ENCODE data around the gene AMIGO2.

AMIGO2 gene

GRCh38 chr12:47111854-47112253 is 32.1 kb upstream of the AMIGO2 start:
- no peaks in the 10 kb centered on the region for H3K9me3 ChIP-seq (replicated peaks in 1 of 11)
- no peak overlapping the region for H3K4me2 ChIP-seq
- H4K20me1 ChIP-seq, result no peaks in the 10 kb centered on the region
- no peak overlapping the region for H3K27ac ChIP-seq
- H3K4me1 ChIP-seq, result no peaks in the 10 kb centered on the region
- no peaks in the 10 kb centered on the region for H3K27me3 ChIP-seq
- TF ChIP-seq Cebpa-rat (IDR thresholded peaks at IDR 0.05), result no peak
- H3K36me3 ChIP-seq, result no peaks in the 10 kb centered on the region; a peak in 1 of 22 replicates
- H3K9ac ChIP-seq, result no peak overlapping the region
- no peak overlapping the region for H3K4me3 ChIP-seq

- Histone ChIP-seq H3K9ac (no peak overlapping the region), H3K4me3 (no peak overlapping the region), H3K27me3 (no peaks in the 10 kb centered on the region), H3K27ac (no peak overlapping the region), H3K36me3 (no peaks in the 10 kb centered on the region), H4K20me1 (no peaks in the 10 kb centered on the region), H3K4me1 (no peaks in the 10 kb centered on the region), H3K9me3 (replicated peaks in 1 of 11) (no peaks in the 10 kb centered on the region), H3K4me2 (no peak overlapping the region)
- no peak for TF ChIP-seq Cebpa-rat (IDR thresholded peaks at IDR 0.05)
These were observed 31.6 kb upstream of the AMIGO2 start for GRCh38 chr12:47111392-47111778.

GRCh38 chr12:47110718-47111391 is 31.1 kb upstream of the AMIGO2 start:
- Histone ChIP-seq H3K27me3 (no peaks in the 10 kb centered on the region), H4K20me1 (no peaks in the 10 kb centered on the region), H3K4me2 (no peak overlapping the region), H3K9ac (no peak overlapping the region), H3K27ac (no peak overlapping the region), H3K4me3 (no peak overlapping the region), H3K9me3 (replicated peaks in 1 of 11) (no peaks in the 10 kb centered on the region), H3K4me1 (no peaks in the 10 kb centered on the region), H3K36me3 (no peaks in the 10 kb centered on the region)
- no peak for TF ChIP-seq Cebpa-rat (IDR thresholded peaks at IDR 0.05)

DNA sequence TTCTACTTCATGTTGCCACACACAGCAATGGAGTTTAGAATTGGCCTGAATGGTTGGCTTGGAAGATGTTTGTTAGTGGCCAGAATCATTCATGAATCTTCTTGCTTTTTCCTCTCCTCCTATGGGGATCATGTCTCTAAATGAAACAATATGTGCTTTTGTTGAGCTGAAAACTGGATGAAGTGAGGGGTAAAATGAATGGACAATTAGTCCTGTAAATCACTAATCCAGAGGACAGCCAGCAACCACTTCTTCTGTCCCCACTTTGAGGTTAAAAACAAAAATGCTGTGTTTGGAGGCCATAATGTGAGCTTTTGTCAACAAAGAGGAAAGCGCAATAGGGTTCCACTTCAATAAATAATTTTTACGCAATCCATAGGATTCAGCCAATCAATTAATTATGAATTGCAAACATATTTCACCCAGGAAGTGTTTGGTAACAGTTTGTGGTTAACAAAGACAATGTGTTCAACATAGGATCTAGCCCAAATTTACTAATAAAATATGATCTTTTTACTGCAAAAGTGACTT is 30.3 kb upstream of the AMIGO2 start:
- no peaks in the 10 kb centered on the region for H3K27me3 ChIP-seq
- no peaks in the 10 kb centered on the region for H3K9me3 ChIP-seq (replicated peaks in 1 of 11)
- H3K36me3 ChIP-seq, result no peaks in the 10 kb centered on the region
- H3K4me3 ChIP-seq, result no peak overlapping the region
- H4K20me1 ChIP-seq, result no peaks in the 10 kb centered on the region
- H3K27ac ChIP-seq, result no peak overlapping the region
- H3K4me2 ChIP-seq, result no peak overlapping the region
- TF ChIP-seq Cebpa-rat (IDR thresholded peaks at IDR 0.05), result no peak
- H3K4me1 ChIP-seq, result no peaks in the 10 kb centered on the region
- H3K9ac ChIP-seq, result no peak overlapping the region

GRCh38 chr12:47107926-47108325 is 28.2 kb upstream of the AMIGO2 start:
- Histone ChIP-seq H3K4me1 (no peaks in the 10 kb centered on the region), H3K27me3 (no peaks in the 10 kb centered on the region), H4K20me1 (no peaks in the 10 kb centered on the region), H3K9ac (no peak overlapping the region), H3K27ac (no peak overlapping the region), H3K36me3 (no peaks in the 10 kb centered on the region), H3K9me3 (replicated peaks in 1 of 11) (no peaks in the 10 kb centered on the region), H3K4me3 (no peak overlapping the region), H3K4me2 (no peak overlapping the region)
- TF ChIP-seq Cebpa-rat (IDR thresholded peaks at IDR 0.05), result no peak

- no peak overlapping the region for H3K27ac ChIP-seq
- H4K20me1 ChIP-seq, result no peaks in the 10 kb centered on the region
- TF ChIP-seq Cebpa-rat (IDR thresholded peaks at IDR 0.05), result no peak
- H3K9me3 ChIP-seq (replicated peaks in 1 of 11), result no peaks in the 10 kb centered on the region
- H3K9ac ChIP-seq, result no peak overlapping the region
- no peaks in the 10 kb centered on the region for H3K4me1 ChIP-seq
- H3K4me3 ChIP-seq, result no peak overlapping the region
- H3K27me3 ChIP-seq, result no peaks in the 10 kb centered on the region
- no peak overlapping the region for H3K4me2 ChIP-seq
- no peaks in the 10 kb centered on the region for H3K36me3 ChIP-seq
These were observed 27.7 kb upstream of the AMIGO2 start for GRCh38 chr12:47107446-47107845.

GRCh38 chr12:47105914-47106674 is 26.3 kb upstream of the AMIGO2 start:
- Histone ChIP-seq H3K27me3 (no peaks in the 10 kb centered on the region), H3K36me3 (no peaks in the 10 kb centered on the region), H3K4me3 (no peak overlapping the region), H3K9me3 (replicated peaks in 1 of 11) (no peaks in the 10 kb centered on the region), H3K9ac (no peak overlapping the region), H3K27ac (no peak overlapping the region), H3K4me1 (no peaks in the 10 kb centered on the region), H3K4me2 (no peak overlapping the region), H4K20me1 (no peaks in the 10 kb centered on the region)
- no peak for TF ChIP-seq Cebpa-rat (IDR thresholded peaks at IDR 0.05)

DNA sequence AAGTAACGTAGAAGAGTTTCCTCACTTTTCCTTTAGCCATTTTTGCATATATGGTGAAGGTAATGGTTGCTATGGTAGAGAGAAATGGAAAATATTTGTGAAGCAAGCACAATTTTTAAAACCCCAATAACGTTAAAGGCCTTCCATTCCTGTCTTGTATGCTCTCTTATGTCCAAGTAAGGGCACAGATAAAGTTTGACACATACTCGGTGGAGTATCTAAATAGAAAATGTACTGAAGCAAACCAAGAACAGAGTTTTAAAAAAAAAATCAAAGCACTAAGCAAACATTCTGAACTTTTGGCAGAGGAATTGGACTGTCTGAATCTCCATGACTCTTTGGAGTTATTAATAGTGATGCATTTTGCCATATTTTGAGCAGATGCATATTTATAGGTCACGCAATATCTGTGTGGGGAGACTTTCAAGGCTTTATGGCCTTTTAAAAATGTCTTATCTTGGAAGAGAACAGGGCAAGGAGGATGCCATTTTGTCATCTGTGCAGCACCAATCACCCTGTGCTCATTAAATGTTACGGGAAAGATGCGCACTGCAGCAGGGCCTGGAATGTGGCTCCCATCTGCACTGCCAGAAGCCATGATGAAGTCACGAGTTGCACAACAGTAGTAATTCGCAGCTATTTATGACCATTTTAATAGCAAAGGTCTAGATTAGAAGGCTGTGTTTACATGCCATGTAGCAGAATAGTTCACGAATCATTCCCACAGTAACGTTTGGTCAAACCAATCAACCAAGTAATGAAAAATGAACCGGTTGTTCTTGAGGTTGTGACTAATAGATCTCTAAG is 23.3 kb upstream of the AMIGO2 start:
- H3K4me3 ChIP-seq, result no peak overlapping the region
- H3K4me2 ChIP-seq, result no peak overlapping the region
- no peak overlapping the region for H3K27ac ChIP-seq
- no peaks in the 10 kb centered on the region for H3K36me3 ChIP-seq
- H3K9ac ChIP-seq, result no peak overlapping the region
- no peaks in the 10 kb centered on the region for H3K9me3 ChIP-seq (replicated peaks in 1 of 11)
- TF ChIP-seq Cebpa-rat (IDR thresholded peaks at IDR 0.05), result 0 out of 22 replicates have a peak, but pooled peaks of 1 of the 11 experiments have one; percentile 14
- H3K4me1 ChIP-seq, result no peaks in the 10 kb centered on the region
- no peaks in the 10 kb centered on the region for H4K20me1 ChIP-seq
- H3K27me3 ChIP-seq, result no peaks in the 10 kb centered on the region

DNA sequence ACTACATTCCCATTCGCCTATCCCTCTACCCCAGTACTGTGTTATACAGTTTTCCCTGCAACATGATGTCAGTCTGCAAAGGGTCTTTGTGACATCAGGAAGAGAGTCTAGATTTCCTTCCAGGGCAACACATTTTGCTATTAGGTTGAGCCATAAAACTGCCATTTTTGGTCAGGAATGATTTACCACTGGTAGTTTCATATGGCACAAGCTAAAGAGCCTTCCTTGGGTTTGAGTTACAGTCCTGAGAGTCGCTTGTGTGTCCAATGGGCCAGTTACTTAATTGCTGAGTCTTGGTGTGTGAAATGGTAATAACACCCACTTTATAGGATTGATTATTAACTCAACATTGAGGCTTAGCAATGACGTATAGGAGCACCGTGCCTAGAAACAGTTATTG is 22.6 kb upstream of the AMIGO2 start:
- no peak overlapping the region for H3K4me2 ChIP-seq
- peaks cover 0 to 2% (median 0%) of the 10 kb centered on the region in 10 experiments; a peak in 1 of 20 replicates for H3K4me1 ChIP-seq
- no peak overlapping the region for H3K27ac ChIP-seq
- H3K9me3 ChIP-seq (replicated peaks in 1 of 11), result no peaks in the 10 kb centered on the region
- H3K27me3 ChIP-seq, result no peaks in the 10 kb centered on the region
- H3K36me3 ChIP-seq, result no peaks in the 10 kb centered on the region
- H3K4me3 ChIP-seq, result no peak overlapping the region
- no peaks in the 10 kb centered on the region for H4K20me1 ChIP-seq
- no peak overlapping the region for H3K9ac ChIP-seq
- no peak for TF ChIP-seq Cebpa-rat (IDR thresholded peaks at IDR 0.05)

Measured in BLaER1 treated with 17β-estradiol and CSF1 and Interleukin-3, amounts not matched to agents 10 nM and 100 nM (cell line).